ENCODE measurements around the gene CEP44.
"Not testable (repeated sequence)": the region's sequence is repeated elsewhere in the genome, so short reads cannot be mapped to it uniquely, and the experiment has no call there.

The CEP44 gene, protein sequence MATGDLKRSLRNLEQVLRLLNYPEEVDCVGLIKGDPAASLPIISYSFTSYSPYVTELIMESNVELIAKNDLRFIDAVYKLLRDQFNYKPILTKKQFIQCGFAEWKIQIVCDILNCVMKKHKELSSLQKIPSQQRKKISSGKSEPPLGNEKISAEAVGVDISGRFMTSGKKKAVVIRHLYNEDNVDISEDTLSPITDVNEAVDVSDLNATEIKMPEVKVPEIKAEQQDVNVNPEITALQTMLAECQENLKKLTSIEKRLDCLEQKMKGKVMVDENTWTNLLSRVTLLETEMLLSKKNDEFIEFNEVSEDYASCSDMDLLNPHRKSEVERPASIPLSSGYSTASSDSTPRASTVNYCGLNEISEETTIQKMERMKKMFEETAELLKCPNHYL

DNA sequence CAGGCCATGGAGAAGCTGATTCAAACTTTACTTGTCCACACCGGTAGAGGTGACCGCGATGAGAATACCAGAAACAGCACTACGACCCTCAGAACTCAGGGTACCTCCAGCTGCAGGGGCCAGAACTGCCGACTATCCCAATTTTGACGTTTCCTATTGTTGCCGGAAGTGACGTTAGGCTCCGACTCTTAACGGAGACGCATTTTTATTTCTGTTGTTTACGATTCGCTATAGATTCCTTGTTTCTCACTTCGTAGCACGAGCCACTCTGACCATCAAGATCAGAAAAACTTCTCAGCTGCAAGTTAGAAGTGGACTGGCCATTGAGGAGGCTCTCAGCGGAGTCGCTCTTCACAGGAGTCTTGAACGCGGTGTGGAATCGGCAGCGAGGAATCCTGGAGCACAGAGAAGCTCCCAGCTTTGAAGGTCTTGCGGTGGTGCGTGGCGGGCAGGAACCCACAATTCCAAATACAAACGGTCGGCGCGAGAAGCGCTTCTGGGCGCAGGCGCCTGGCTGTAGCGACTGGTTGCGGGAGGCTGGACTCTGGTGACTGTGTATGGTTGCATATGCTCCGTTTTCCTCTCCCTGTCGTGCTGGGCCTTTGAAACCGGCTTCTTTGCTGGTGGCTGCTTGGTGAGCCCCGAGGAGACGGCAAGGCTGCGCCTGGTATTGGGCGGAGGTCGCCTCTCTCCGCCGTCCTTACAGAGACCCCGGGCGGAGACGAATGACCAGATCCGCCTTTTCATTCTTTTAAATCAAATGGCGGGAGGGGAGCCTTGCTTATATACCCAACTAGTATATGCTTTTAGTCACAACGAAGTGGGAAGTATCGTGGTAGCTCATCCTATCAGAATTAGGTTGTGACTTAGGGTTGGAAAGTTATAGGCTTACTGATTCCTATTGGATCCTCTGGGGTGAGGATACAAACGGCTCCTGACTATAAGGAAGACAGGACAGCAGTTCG lies at the start of gene CEP44, which contains the start of gene FBXO8:
Gene CEP44 (plus strand): TSS at position 405 of the 965 bp plus-strand sequence. CDS start 15,211 bp downstream, outside the sequence.
Gene FBXO8 (minus strand): TSS at position 161 of the 965 bp plus-strand sequence. CDS start 20,575 bp downstream, outside the sequence.
- DNase-seq (ENCODE audit: low read depth) = peak; percentile 33
- peak within 1 kb of the TSS; percentile 73 for H3K4me3 ChIP-seq (ENCODE audit: low read depth, low read length)

DNA sequence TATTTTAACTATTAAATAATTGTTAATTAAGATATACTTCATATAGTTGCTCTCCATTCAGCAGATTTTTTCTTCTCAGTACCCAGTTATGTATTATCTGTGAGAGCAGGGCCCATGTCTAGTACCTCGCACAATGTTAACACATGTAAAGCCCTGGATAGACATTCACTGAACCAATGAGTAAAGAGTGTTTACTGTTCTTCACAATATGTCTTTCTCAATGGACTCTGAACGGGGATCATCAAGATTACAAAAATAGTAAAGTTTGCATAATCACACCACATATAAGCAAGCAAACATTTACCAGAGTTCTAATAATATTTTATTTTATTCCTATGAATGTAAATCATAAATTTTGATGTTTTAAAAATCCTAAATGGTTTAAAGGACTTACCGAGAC lies 47.4 kb upstream of the CEP44 start:
- DNase-seq (ENCODE audit: low read depth) = no peak
- H3K4me3 ChIP-seq (ENCODE audit: low read depth, low read length) = no peak overlapping the region

DNA sequence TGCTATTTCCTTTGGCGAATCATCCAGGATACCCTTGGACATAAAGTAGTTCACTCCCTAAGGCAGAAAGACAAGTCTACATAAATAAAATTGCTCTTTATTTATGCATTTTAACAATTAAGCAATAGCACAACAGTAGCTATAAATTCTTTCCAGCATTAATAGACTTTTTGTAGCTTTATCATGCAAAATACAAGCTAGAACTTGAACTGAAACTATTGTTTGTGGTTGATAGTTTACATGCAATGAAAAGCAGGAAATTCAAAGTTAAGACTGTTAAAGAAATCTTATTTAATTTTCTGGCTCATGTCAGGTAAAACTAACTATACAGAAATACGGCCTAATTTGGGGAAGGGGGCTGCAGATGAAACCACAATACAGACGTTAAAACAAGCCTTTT lies 42.5 kb upstream of the CEP44 start:
- H3K4me3 ChIP-seq (ENCODE audit: low read depth, low read length) = no peak overlapping the region

DNA sequence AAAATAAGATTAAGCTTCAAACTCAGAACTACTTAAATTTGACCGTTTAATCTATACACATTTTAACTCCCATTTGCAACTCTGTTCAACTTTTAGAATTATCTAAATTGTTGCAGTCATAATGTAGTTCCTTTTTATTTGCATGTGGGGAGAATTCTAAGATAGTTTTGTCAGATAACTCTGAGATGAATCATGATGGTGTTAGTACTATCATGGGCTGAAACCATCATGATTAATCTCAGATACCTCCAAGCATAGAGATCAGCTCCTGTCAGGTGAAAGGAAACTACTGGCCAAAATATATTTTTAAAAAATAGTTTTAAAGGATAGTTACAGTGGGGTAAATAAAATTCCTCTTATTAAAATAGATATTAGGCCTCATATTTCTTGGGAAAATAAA lies 39.3 kb upstream of the CEP44 start:
- H3K4me3 ChIP-seq (ENCODE audit: low read depth, low read length) = no peak overlapping the region
- no peak for DNase-seq (ENCODE audit: low read depth)

More for the DNA sequence above, 42.5 kb upstream of the CEP44 start:
- no peak for DNase-seq (ENCODE audit: low read depth)

DNA sequence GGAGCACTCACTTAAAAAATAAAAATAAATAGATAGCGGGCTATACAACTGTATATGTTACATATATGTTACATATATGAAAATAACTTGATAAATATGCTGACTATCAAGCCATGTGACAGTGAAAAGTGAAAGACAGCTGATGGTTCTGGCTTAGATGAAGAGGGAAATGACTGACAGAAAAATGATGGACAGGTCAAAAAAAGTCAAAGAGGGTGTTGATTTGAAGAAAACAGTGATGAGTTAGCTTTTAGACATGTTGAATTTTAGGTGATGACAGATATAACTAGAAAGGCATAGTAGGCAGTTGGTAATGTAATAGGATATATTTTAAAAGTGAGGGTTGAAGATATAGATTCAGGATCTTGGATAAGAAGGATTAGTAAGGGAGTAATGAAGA lies 38.0 kb upstream of the CEP44 start:
- no peak overlapping the region for H3K4me3 ChIP-seq (ENCODE audit: low read depth, low read length)
- DNase-seq (ENCODE audit: low read depth) = no peak

DNA sequence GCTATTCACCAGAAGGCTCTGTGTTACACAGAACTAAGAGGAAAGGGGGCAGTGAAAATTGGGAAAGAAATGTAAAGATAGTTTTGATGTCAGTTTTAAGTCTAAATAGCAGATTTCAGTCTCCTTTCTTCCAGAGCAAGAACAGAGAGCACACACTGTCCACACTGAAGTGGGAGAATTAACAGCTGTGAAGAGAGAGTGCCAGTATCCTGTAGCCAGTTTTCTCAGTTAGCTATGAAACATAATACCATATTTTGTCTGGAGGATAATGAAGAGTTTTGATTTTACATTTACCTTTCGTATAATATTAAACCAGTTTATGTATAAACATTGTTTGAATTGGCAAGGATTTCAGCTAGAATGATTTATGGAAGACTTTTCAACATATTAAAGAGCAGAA lies 35.3 kb upstream of the CEP44 start:
- H3K4me3 ChIP-seq (ENCODE audit: low read depth, low read length) = no peak overlapping the region
- no peak for DNase-seq (ENCODE audit: low read depth)

DNA sequence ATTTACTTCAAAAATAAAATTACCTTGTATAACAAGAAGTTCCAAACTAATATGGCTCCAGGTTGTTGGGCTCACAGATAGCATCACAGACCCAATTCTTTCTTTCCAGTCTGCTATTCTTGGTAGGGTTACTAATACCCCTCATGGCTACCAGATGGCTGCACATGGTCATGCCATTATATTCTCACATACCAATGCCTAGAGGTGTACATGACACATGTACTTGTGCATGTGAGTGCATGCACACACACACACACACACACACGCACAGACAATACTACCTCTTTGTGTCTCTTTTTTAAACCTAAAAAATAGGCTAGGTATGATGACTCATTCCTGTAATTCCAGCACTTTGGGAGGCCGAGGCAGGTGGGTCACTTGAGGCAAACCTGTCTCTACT lies 31.3 kb upstream of the CEP44 start:
- no peak for DNase-seq (ENCODE audit: low read depth)
- no peak overlapping the region for H3K4me3 ChIP-seq (ENCODE audit: low read depth, low read length)

DNA sequence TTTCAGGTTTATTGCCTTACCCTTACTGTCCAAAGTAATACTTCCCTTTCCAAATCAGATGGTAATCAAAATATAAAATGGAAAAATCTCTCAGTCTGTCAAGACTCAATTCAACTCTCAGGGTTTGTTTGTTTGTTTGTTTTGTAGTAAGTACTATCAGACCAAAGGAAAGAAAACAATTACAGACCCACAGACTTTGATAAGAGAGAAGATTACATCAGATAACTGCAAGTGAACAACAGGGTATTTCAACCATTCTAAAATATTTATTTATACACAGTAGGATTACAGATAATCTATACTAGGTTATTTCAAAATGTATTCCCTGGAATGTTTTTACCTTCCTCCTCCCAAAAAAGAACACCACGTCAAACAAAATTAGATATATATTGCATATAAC lies 29.1 kb upstream of the CEP44 start:
- no peak for DNase-seq (ENCODE audit: low read depth)
- H3K4me3 ChIP-seq (ENCODE audit: low read depth, low read length) = no peak overlapping the region

DNA sequence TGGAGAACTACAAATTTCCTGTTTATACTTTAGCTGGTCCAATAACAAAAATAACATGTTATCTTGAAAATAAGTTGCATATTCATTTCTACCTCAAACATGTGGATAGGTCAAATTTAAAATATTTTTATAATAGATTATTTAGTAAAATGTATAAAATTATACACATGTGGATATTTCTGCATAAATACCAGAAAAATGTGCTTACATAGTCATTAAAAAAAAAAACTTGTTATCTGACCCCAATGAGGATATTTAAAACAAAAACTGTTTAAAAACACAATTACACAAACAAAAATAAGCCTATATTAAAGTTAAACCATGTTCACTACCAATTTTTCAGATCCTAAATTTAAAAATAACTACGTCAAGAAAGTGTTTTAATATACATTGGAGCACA lies 28.3 kb upstream of the CEP44 start:
- H3K4me3 ChIP-seq (ENCODE audit: low read depth, low read length) = no peak overlapping the region
- DNase-seq (ENCODE audit: low read depth) = no peak

DNA sequence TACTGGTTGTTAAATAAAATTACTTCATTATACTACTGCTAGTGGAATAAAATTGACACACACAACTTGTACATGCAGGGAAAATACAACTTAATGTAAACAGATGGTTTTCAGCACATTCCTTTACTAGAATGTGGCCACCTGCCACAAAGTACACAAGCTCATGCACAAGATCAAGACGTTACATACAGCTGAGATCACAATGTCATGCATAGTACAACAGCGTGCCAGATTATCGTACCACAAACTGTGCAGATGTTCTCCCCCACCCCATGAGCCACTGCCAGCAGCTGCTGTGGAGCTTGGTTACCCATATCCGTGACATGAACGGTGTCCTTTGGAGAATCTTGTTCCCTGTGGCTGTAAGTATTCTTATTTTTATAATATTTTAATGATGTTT lies 27.9 kb upstream of the CEP44 start:
- no peak overlapping the region for H3K4me3 ChIP-seq (ENCODE audit: low read depth, low read length)
- peak; percentile 81 for DNase-seq (ENCODE audit: low read depth)

DNA sequence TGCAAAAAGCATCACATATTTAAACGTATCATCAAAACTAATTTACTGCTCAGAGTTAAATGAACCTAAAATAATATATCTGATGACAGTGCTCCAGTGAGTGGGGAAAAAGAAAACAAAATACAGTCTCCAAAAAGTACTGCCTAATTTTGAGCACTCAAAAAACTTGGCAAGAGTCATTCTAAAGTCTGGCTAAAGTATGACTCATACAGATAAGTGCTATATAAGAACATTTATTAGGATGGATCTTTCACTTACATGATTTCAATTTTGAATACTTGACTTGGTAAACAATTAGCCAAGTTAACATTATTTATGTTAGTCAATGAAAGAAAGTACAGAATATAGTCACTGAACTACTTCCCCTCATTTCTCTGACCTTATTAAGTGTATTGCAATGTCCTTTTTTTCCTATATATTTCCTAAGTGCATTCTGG lies 27.4 kb upstream of the CEP44 start:
- no peak overlapping the region for H3K4me3 ChIP-seq (ENCODE audit: low read depth, low read length)
- DNase-seq (ENCODE audit: low read depth) = no peak

DNA sequence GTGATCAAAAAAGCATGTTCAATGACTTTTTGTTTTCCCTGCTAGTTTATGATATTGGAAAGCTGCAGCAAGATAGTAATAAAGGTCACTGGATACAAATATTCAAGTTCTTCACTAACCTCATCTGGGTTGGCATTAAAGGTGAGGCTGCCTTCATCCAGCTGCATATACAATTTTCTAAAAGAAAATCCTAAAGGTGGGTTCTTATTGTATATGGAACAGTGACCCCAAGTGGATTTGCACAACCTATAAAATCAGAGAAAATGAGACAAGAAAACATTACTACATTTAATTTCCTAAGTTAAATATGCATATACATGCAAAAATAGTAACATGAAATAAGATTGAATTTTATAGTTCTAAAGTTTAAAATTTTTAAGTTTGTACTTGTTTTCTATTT lies 24.1 kb upstream of the CEP44 start:
- no peak for DNase-seq (ENCODE audit: low read depth)
- no peak overlapping the region for H3K4me3 ChIP-seq (ENCODE audit: low read depth, low read length)

DNA sequence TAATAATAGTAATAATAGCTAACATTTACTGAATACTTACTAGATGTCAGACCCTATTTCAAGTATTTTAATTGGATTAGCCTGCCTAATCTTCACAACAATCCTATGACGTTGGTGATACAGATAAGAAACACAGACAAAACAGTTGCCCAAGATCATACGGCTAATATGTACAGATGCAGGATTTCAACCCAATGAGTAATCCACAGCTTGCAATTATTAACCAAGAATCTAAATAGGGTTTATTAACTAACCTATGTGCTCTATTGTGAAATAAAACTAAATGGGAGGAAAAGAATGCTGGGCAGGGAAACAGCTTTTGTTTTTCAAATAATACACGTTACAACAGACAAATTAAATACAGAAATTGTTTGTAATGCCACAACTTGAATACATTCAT lies 23.6 kb upstream of the CEP44 start:
- no peak for DNase-seq (ENCODE audit: low read depth)

DNA sequence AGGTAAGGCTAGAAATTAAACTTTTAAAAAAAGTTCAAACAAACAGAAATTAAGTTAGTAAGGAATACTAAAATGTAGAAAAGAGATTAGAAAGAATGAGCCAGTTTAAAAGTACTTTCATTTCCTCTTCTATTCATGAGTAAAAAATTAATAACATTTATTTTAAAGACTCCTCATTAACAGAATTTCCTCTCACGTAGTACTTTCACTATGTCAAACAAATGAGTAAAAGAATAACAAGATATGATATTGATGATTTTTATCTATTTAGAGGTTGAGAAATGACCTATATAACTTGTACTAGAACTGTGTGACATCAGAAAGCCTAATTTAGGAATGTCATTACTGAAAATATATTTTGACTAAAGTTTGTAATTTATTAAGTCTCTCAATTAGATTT lies 22.3 kb upstream of the CEP44 start:
- not testable (repeated sequence) for H3K4me3 ChIP-seq (ENCODE audit: low read depth, low read length); DNase-seq (ENCODE audit: low read depth)

More for the DNA sequence above, 23.6 kb upstream of the CEP44 start:
- H3K4me3 ChIP-seq (ENCODE audit: low read depth, low read length) = no peak overlapping the region

DNA sequence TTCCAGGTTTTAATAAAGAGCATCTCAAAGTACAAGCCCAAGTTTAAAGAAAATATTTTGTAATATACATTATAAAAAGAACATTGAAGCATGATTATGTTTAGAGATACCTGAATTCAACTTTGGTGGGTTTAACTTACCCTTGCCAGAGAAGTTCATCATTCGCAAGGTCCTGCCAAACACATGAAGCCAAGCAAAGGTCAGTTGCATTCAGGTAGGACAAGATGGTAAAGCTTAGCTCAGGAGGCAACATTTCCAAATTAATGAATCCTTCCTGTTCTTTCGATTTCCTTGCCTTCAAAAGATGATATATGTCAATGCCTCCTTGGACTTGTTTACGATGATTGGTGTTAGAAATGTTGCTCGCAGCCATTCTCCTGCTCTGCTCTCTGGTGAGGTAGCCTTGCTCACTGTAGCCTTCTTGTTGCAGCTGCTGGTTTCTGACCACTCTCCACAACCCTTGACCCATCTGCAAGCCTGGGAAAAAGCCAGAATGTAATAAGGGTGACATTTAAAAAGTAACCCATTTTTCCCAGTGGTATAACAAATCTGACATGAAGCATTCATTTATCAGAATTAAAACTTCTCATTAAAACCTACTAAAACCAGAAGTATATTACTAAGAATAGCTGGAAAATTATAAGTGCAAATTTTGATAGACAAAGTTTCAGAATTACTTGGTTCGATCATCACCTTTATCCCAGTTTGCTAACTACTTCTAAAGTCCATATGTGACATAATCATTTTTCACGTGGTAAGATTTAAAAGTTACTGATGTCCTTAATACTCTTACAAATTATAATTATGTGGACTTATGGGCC lies 20.9 kb upstream of the CEP44 start:
- no peak overlapping the region for H3K4me3 ChIP-seq (ENCODE audit: low read depth, low read length)
- no peak for DNase-seq (ENCODE audit: low read depth)

DNA sequence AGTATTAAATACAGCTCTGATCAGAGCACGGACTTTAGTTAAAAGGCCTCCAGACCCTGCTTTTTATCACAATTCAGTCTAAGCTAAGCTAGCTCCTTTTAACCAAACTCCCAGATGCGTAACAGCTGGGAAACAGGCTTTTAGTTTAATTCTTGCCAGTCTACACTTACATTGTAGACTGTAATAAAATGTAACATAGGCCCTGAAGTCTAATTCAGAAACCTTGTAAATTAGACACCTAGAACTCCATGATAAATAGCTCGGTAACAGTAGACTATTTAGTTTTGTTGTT lies 20.3 kb upstream of the CEP44 start:
- DNase-seq (ENCODE audit: low read depth) = no peak
- no peak overlapping the region for H3K4me3 ChIP-seq (ENCODE audit: low read depth, low read length)

DNA sequence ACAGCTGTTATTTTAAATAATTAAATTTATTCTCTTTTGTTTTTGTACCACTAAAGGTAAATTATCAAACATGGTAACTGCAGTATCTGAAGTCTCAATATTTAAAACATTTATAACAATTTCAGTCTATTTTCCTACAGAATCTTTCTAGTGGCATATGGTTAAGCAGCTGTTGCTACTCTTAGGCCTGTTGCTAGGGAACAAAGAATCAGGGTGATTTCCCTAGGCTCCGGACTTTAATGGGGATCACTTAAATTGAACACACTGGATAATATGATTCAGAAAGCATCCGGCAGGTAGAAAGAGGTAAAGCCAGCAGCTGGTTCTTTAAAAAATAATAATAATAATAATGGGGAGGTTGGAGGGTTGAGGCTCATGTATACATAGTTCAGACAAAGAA lies 17.8 kb upstream of the CEP44 start:
- DNase-seq (ENCODE audit: low read depth) = no peak
- no peak overlapping the region for H3K4me3 ChIP-seq (ENCODE audit: low read depth, low read length)

DNA sequence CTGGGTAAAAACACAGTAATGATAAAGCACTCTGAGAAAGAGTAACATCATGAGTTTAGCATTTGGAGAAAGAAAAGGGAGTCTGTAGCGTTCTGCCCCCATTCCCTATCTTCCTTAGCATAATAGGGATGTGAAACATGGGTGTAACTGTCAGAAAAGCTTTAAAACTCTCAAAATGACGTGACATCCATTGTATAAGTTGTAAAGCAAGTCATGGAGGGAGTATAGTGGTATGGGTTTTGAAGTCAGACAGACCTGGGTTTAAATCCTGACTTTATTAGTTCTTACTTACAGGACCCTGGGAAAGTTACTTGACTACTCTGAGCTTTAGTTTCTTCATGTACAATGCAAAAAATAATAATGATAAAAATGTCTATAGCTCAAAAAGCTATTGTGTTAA lies 17.3 kb upstream of the CEP44 start:
- no peak overlapping the region for H3K4me3 ChIP-seq (ENCODE audit: low read depth, low read length)
- DNase-seq (ENCODE audit: low read depth) = no peak

DNA sequence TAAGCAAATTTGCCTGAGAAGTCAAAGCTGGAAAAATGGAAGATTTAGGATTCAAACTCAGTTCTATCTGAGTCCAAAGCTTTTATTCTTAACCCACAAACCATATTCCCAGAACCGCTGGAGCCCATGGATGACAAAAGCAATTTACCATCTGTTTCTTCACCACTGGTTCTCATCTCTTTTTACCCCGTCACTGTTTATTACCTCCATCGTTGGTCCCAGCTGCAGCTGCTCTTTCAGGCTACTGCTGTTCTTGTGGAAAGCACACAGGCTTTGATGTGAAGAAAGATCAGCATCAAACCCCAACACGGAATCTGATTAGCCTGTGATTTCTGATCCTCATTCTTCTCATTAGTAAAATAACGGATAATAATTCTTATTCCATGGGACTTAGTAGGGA lies 9.8 kb upstream of the CEP44 start:
- no peak for DNase-seq (ENCODE audit: low read depth)
- no peak overlapping the region for H3K4me3 ChIP-seq (ENCODE audit: low read depth, low read length)

DNA sequence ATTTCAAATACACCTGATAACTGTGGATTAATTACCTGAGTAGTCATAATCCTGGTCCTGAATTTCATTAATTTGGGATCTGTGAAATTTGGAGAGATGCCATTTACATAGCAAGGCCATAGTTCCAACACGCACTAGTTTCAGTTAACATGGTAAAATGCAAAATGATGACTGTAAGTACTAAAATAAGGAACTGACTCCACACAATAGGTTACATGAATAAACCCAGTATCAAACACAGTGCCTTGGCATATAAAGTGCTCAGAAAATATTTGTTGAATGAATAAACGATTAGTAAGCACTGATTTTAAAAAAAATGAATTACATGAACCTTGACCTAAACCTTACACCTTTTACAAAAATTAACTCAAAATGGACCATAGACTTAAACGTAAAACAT lies 9.3 kb upstream of the CEP44 start:
- no peak for DNase-seq (ENCODE audit: low read depth)
- no peak overlapping the region for H3K4me3 ChIP-seq (ENCODE audit: low read depth, low read length)

Data from skeletal muscle cell (primary cell).